GM23248 (cell line): Measurements from ENCODE around the gene LCNL1. TPM values are rescaled to one million over a fixed set of nuclear protein-coding genes. Genes with fewer than 3 reads are reported as not detected.

ENCODE experiments used
- DNase-seq: peaks from one replicate; pipeline ENCODE4 v3.0.0-alpha.2; 2015
- H2AFZ ChIP-seq: fragments of 200-600 bp; sonication (generic); 2 replicates; pipeline ENCODE4 v1.6.1; 2016; ENCODE audit warnings: antibody characterized with exemption
- H3F3A ChIP-seq: fragments of 200-600 bp; sonication (generic); 2 replicates; pipeline ENCODE4 v1.6.1; 2016; ENCODE audit warnings: mild to moderate bottlenecking, antibody characterized with exemption, mixed run types; ENCODE audit not compliant: insufficient read depth
- H3K27ac ChIP-seq: fragments of 200-600 bp; sonication (generic); 2 replicates; pipeline ENCODE4 v1.5.1; 2016; ENCODE audit warnings: mild to moderate bottlenecking
- H3K27me3 ChIP-seq: fragments of 200-600 bp; sonication (generic); replicated peaks from 2 replicates; pipeline ENCODE4 v1.6.1; 2016; ENCODE audit warnings: mild to moderate bottlenecking; ENCODE audit not compliant: insufficient read depth
- H3K36me3 ChIP-seq: fragments of 200-600 bp; sonication (generic); 2 replicates; pipeline ENCODE4 v1.6.1; 2016; ENCODE audit warnings: low read depth, mild to moderate bottlenecking
- H3K4me1 ChIP-seq: fragments of 200-600 bp; sonication (generic); 2 replicates; pipeline ENCODE4 v1.6.1; 2016; ENCODE audit warnings: mild to moderate bottlenecking; ENCODE audit not compliant: insufficient read depth
- H3K4me2 ChIP-seq: fragments of 200-600 bp; sonication (generic); one replicate; pipeline ENCODE4 v1.6.1; 2016; ENCODE audit warnings: mild to moderate bottlenecking; ENCODE audit not compliant: unreplicated experiment
- H3K4me3 ChIP-seq: fragments of 200-600 bp; sonication (generic); 2 replicates; pipeline ENCODE4 v1.5.1; 2016; ENCODE audit warnings: mild to moderate bottlenecking
- H3K79me2 ChIP-seq: fragments of 200-600 bp; sonication (generic); 2 replicates; pipeline ENCODE4 v1.6.1; 2016; ENCODE audit warnings: mild to moderate bottlenecking; ENCODE audit not compliant: insufficient read depth
- H3K9ac ChIP-seq: fragments of 200-600 bp; sonication (generic); 2 replicates; pipeline ENCODE4 v1.6.1; 2016; ENCODE audit warnings: mild to moderate bottlenecking
- H3K9me2 ChIP-seq: fragments of 200-600 bp; sonication (generic); 2 replicates; pipeline ENCODE4 v1.6.1; 2016; ENCODE audit warnings: mixed run types, mild to moderate bottlenecking, moderate library complexity; ENCODE audit not compliant: insufficient read depth
- H3K9me3 ChIP-seq: fragments of 200-600 bp; sonication (generic); one replicate; pipeline ENCODE4 v1.6.1; 2017; ENCODE audit warnings: low read depth
- H4K20me1 ChIP-seq: fragments of 200-600 bp; sonication (generic); 2 replicates; pipeline ENCODE4 v1.6.0; 2016; ENCODE audit not compliant: insufficient read depth
- EZH2 ChIP-seq: fragments of 200-600 bp; sonication (generic); IDR thresholded peaks from 2 replicates; pipeline ENCODE4 v1.6.1; 2018; ENCODE audit warnings: antibody characterized with exemption, mild to moderate bottlenecking; ENCODE audit not compliant: insufficient read depth, poor library complexity, severe bottlenecking
- EZH2phosphoT487 ChIP-seq: fragments of 200-600 bp; sonication (generic); IDR thresholded peaks from 2 replicates; pipeline ENCODE4 v1.6.1; 2018; ENCODE audit warnings: antibody characterized with exemption, moderate library complexity, mild to moderate bottlenecking, low read depth; ENCODE audit not compliant: insufficient read depth
- WGBS, 2 experiments: methylation state at CpG; one replicate each; pipeline ENCODE4 v1.1.6; 2015 to 2017; ENCODE audit warnings: low lambda C conversion rate in 2 of 2, low coverage in 1 of 2; ENCODE audit errors: missing lambda C conversion rate in 2 of 2; 5-methylcytosine and 5-hydroxymethylcytosine counted together
- in situ Hi-C: fragments of 300-500 bp; cut with MboI; formaldehyde crosslinking; loops from 2 replicates; pipeline ENCODE4 v1.15.0; 2020
- polyA plus RNA-seq: library from polyadenylated mRNA; unstranded; fragments of >200 nt; fragmentation: Nextera tagmentation; extraction: Ambion mirVana; gene quantifications from 2 replicates; pipeline ENCODE4 v1.2.1, GENCODE V29; 2016
- total RNA-seq: library from RNA; depleted of rRNA; stranded (reverse); fragments of >200 nt; shearing (Covaris generic); gene quantifications from 2 replicates; pipeline ENCODE4 v1.2.3, GENCODE V29; 2014

LCNL1 gene
- total and polyA plus RNA-seq, 2 experiments from 2014 or later, result not detected

- Histone ChIP-seq H3K79me2 (no peaks in the 10 kb centered on the region), H3K9me3 (no peaks in the 10 kb centered on the region), H3K36me3 (no peaks in the 10 kb centered on the region), H3K4me2 (no peak overlapping the region), H3K9me2 (no peaks in the 10 kb centered on the region), H3K27me3 (no peaks in the 10 kb centered on the region), H4K20me1 (no peaks in the 10 kb centered on the region), H2AFZ (no peak overlapping the region), H3K4me1 (no peaks in the 10 kb centered on the region), H3K4me3 (no peak overlapping the region), H3K27ac (no peak overlapping the region), H3F3A (no peaks in the 10 kb centered on the region), H3K9ac (no peak overlapping the region)
- in situ Hi-C loops, result no loop called here
- no peak for TF ChIP-seq EZH2phosphoT487
- TF ChIP-seq EZH2, result no peak
- no peak for DNase-seq
- 67 to 69% methylated on average over 11 of the region's 11 CpGs for WGBS, 2 experiments
Observed at GRCh38 chr9:136962701-136963248, 20.0 kb upstream of the LCNL1 start.

GRCh38 chr9:136963341-136963740 is 19.5 kb upstream of the LCNL1 start:
- Histone ChIP-seq H3K36me3 (no peaks in the 10 kb centered on the region), H3K9ac (no peak overlapping the region), H3K4me1 (no peaks in the 10 kb centered on the region), H3K9me3 (no peaks in the 10 kb centered on the region), H3K9me2 (no peaks in the 10 kb centered on the region), H3K4me2 (no peak overlapping the region), H3K79me2 (no peaks in the 10 kb centered on the region), H3K27me3 (no peaks in the 10 kb centered on the region), H2AFZ (no peak overlapping the region), H3F3A (no peaks in the 10 kb centered on the region), H3K4me3 (no peak overlapping the region), H3K27ac (no peak overlapping the region), H4K20me1 (no peaks in the 10 kb centered on the region)
- in situ Hi-C loops, result no loop called here
- TF ChIP-seq EZH2phosphoT487 (no peak), EZH2 (no peak)
- 51 to 60% methylated on average over 15 of the region's 15 CpGs for WGBS, 2 experiments
- no peak for DNase-seq

GRCh38 chr9:136963751-136964150 is 19.0 kb upstream of the LCNL1 start:
- Histone ChIP-seq H3K9me2 (no peaks in the 10 kb centered on the region), H3K79me2 (no peaks in the 10 kb centered on the region), H2AFZ (no peak overlapping the region), H3K9me3 (no peaks in the 10 kb centered on the region), H3K4me2 (no peak overlapping the region), H3K4me3 (no peak overlapping the region), H3K27me3 (no peaks in the 10 kb centered on the region), H3K36me3 (no peaks in the 10 kb centered on the region), H3K4me1 (no peaks in the 10 kb centered on the region), H4K20me1 (no peaks in the 10 kb centered on the region), H3K9ac (no peak overlapping the region), H3F3A (no peaks in the 10 kb centered on the region), H3K27ac (no peak overlapping the region)
- 71 to 74% methylated on average over 4 to 12 of the region's 12 CpGs for WGBS, 2 experiments
- no peak for DNase-seq
- in situ Hi-C loops, result no loop called here
- TF ChIP-seq EZH2 (no peak), EZH2phosphoT487 (no peak)

- Histone ChIP-seq H3K27ac (no peak overlapping the region), H3K79me2 (no peaks in the 10 kb centered on the region), H3K4me3 (no peak overlapping the region), H3K36me3 (no peaks in the 10 kb centered on the region), H3K9ac (no peak overlapping the region), H3K27me3 (no peaks in the 10 kb centered on the region), H2AFZ (no peak overlapping the region), H3K9me3 (no peaks in the 10 kb centered on the region), H3K4me1 (no peaks in the 10 kb centered on the region), H4K20me1 (no peaks in the 10 kb centered on the region), H3K9me2 (no peaks in the 10 kb centered on the region), H3K4me2 (no peak overlapping the region), H3F3A (no peaks in the 10 kb centered on the region)
- 57 to 63% methylated on average over 21 of the region's 22 CpGs for WGBS, 2 experiments
- DNase-seq, result no peak
- TF ChIP-seq EZH2phosphoT487, result no peak
- TF ChIP-seq EZH2, result no peak
- in situ Hi-C loops, result no loop called here
Observed at GRCh38 chr9:136964171-136964689, 18.6 kb upstream of the LCNL1 start.
